Measurements from ENCODE around the gene TBC1D17. TPM values are rescaled to one million over a fixed set of nuclear protein-coding genes. Genes with fewer than 3 reads are reported as not detected.
A peak's percentile ranks its signal among the peaks of the same experiment; 100 is the strongest.

TBC1D17 gene
- total RNA-seq, 1 donor: 23.3 TPM

GRCh38 chr19:49851456-49852259 is 25.8 kb upstream of the TBC1D17 start:
- TF ChIP-seq, protein P1, sequence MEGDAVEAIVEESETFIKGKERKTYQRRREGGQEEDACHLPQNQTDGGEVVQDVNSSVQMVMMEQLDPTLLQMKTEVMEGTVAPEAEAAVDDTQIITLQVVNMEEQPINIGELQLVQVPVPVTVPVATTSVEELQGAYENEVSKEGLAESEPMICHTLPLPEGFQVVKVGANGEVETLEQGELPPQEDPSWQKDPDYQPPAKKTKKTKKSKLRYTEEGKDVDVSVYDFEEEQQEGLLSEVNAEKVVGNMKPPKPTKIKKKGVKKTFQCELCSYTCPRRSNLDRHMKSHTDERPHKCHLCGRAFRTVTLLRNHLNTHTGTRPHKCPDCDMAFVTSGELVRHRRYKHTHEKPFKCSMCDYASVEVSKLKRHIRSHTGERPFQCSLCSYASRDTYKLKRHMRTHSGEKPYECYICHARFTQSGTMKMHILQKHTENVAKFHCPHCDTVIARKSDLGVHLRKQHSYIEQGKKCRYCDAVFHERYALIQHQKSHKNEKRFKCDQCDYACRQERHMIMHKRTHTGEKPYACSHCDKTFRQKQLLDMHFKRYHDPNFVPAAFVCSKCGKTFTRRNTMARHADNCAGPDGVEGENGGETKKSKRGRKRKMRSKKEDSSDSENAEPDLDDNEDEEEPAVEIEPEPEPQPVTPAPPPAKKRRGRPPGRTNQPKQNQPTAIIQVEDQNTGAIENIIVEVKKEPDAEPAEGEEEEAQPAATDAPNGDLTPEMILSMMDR (IDR thresholded peaks at IDR 0.05; ENCODE audit: insufficient read depth, low read depth, low read length): no peak
- DNase-seq (ENCODE audit: low read depth): peak; percentile 44

DNA sequence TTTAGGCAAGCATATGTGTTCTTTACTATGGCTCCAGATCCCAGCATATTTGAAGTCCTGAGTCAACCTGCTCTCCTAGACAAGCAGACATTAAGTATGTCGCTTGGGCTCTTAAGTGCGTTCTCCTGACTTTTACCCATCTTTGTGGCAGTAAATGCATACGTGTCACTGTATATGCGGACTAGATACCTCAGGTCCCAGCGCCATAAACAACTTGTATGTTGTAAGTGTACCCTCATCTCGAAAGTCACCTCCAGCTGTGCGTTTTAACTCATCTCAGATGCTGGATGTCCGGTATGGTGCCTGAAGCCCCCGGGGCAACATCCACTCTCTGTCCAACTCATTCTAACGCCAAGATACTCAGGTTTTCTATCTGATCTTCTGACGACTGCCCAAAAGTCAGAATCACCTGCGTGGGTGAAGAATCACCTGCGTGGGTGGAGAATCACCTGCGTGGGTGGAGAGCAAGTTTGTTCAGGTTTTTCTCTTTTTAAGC is 24.8 kb upstream of the TBC1D17 start:
- TF ChIP-seq, protein P1 (IDR thresholded peaks at IDR 0.05; ENCODE audit: insufficient read depth, low read depth, low read length): no peak
- H3K4me3 ChIP-seq (ENCODE audit: low read depth, low read length): peak overlapping the region; percentile 89
- no peak for DNase-seq (ENCODE audit: low read depth)

More at GRCh38 chr19:49851456-49852259, 25.8 kb upstream of the TBC1D17 start:
- H3K4me3 ChIP-seq (ENCODE audit: low read depth, low read length): peak overlapping the region; percentile 89

GRCh38 chr19:49853852-49854377 is 23.6 kb upstream of the TBC1D17 start:
- no peak for DNase-seq (ENCODE audit: low read depth)
- no peak overlapping the region for H3K4me3 ChIP-seq (ENCODE audit: low read depth, low read length)

GRCh38 chr19:49854378-49855263 is 22.9 kb upstream of the TBC1D17 start:
- no peak overlapping the region for H3K4me3 ChIP-seq (ENCODE audit: low read depth, low read length)
- TF ChIP-seq, protein P1 (IDR thresholded peaks at IDR 0.05; ENCODE audit: insufficient read depth, low read depth, low read length): no peak
- no peak for DNase-seq (ENCODE audit: low read depth)

More at GRCh38 chr19:49853852-49854377, 23.6 kb upstream of the TBC1D17 start:
- TF ChIP-seq, protein P1 (IDR thresholded peaks at IDR 0.05; ENCODE audit: insufficient read depth, low read depth, low read length): no peak

- TF ChIP-seq, protein P1 (IDR thresholded peaks at IDR 0.05; ENCODE audit: insufficient read depth, low read depth, low read length): no peak
- no peak overlapping the region for H3K4me3 ChIP-seq (ENCODE audit: low read depth, low read length)
- no peak for DNase-seq (ENCODE audit: low read depth)
These were observed 22.2 kb upstream of the TBC1D17 start for GRCh38 chr19:49855277-49855675.

Data from fibroblast of villous mesenchyme (primary cell).